HepG2 (cell line): ENCODE measurements around the gene FURIN. TPM values are rescaled to one million over a fixed set of nuclear protein-coding genes. Genes with fewer than 3 reads are reported as not detected.

ENCODE experiments used
- BHLHE40 ChIP-seq: IDR thresholded peaks from 2 replicates; pipeline ENCODE4 v1.6.1; 2011; ENCODE audit warnings: low read length, improper control_type of control experiment
- FOXC1 ChIP-seq: sonication (generic); formaldehyde crosslinking; IDR thresholded peaks from 2 replicates; pipeline ENCODE4 v1.8.0; 2022; ENCODE audit warnings: mild to moderate bottlenecking, missing genetic modification reagents, borderline replicate concordance
- HMG20A ChIP-seq: IDR thresholded peaks from 2 replicates; pipeline ENCODE4 v1.6.1; 2016; ENCODE audit warnings: borderline replicate concordance
- MIER2 ChIP-seq: IDR thresholded peaks from 2 replicates; pipeline ENCODE4 v1.6.1; 2016; ENCODE audit warnings: missing biosample characterization, missing genetic modification reagents
- STAG1 ChIP-seq: sonication (generic); formaldehyde crosslinking; IDR thresholded peaks from 2 replicates; pipeline ENCODE4 v1.4.0; 2020; ENCODE audit warnings: missing genetic modification reagents
- TBL1XR1 ChIP-seq: fragments of 150-350 bp; IDR thresholded peaks from 2 replicates; pipeline ENCODE4 v1.6.1; 2014; ENCODE audit warnings: borderline replicate concordance, low read length; ENCODE audit not compliant: partially characterized antibody
- ZMYM4 ChIP-seq: sonication (generic); formaldehyde crosslinking; IDR thresholded peaks from 2 replicates; pipeline ENCODE4 v1.8.1; 2023; ENCODE audit warnings: mild to moderate bottlenecking, missing genetic modification reagents
- ZNF17 ChIP-seq: sonication (generic); formaldehyde crosslinking; IDR thresholded peaks from 2 replicates; pipeline ENCODE4 v1.5.0; 2020; ENCODE audit warnings: mild to moderate bottlenecking, missing genetic modification reagents
- ZNF432 ChIP-seq: sonication (generic); formaldehyde crosslinking; IDR thresholded peaks from 2 replicates; pipeline ENCODE4 v1.5.0; 2020; ENCODE audit warnings: missing genetic modification reagents, mild to moderate bottlenecking, borderline replicate concordance
- ZNF562 ChIP-seq: sonication (generic); formaldehyde crosslinking; IDR thresholded peaks from 2 replicates; pipeline ENCODE4 v1.8.0; 2022; ENCODE audit warnings: missing genetic modification reagents, borderline replicate concordance
- ZNF878 ChIP-seq: sonication (generic); formaldehyde crosslinking; IDR thresholded peaks from 2 replicates; pipeline ENCODE4 v1.8.1; 2023; ENCODE audit warnings: mild to moderate bottlenecking, missing genetic modification reagents, moderate library complexity
- ZNF891 ChIP-seq: sonication (generic); formaldehyde crosslinking; IDR thresholded peaks from 2 replicates; pipeline ENCODE4 v1.5.0; 2020; ENCODE audit warnings: mild to moderate bottlenecking, missing genetic modification reagents
- ZSCAN25 ChIP-seq: sonication (generic); formaldehyde crosslinking; IDR thresholded peaks from 2 replicates; pipeline ENCODE4 v1.8.0; 2022; ENCODE audit warnings: mild to moderate bottlenecking, missing genetic modification reagents
- polyA plus RNA-seq, 8 experiments: library from polyadenylated mRNA; depleted of rRNA in 3 of 8; stranded (reverse) in 7 of 8; unstranded in 1 of 8; fragments of >200 nt; fragmentation: Illumina TruSeq in 4 of 8; extraction: Trizol in 4 of 8; gene quantifications; 2 replicates each; pipeline versions ENCODE4 v1.2.1 to v1.2.3, GENCODE V29; 2011 to 2016; ENCODE audit warnings: low read depth in 4 of 8, missing spikeins in 1 of 8, mixed read lengths in 1 of 8; ENCODE audit not compliant: insufficient read depth in 1 of 8
- total RNA-seq, 5 experiments: library from RNA; depleted of rRNA; stranded (reverse); fragments of >200 nt; fragmentation: Illumina TruSeq; extraction: Trizol; gene quantifications; 2 replicates each; pipeline ENCODE4 v1.2.3, GENCODE V29; 2016; ENCODE audit warnings: low read depth in 1 of 5
- TF ChIP-seq, protein P1 (sequence below): sonication (generic); formaldehyde crosslinking; IDR thresholded peaks from 2 replicates; pipeline ENCODE4 v1.5.1; 2020; ENCODE audit warnings: missing genetic modification reagents, mild to moderate bottlenecking, borderline replicate concordance
- TF ChIP-seq, protein P2 (sequence below): sonication (generic); formaldehyde crosslinking; IDR thresholded peaks from 2 replicates; pipeline ENCODE4 v1.4.0; 2020; ENCODE audit warnings: mild to moderate bottlenecking, missing genetic modification reagents
- TF ChIP-seq, protein P3 (sequence below): sonication (generic); formaldehyde crosslinking; IDR thresholded peaks from 2 replicates; pipeline ENCODE4 v1.5.0; 2020; ENCODE audit warnings: missing genetic modification reagents, mild to moderate bottlenecking, borderline replicate concordance
- TF ChIP-seq, protein P4 (sequence below): IDR thresholded peaks from 2 replicates; pipeline ENCODE4 v1.6.1; 2016
- TF ChIP-seq, protein P5 (sequence below): sonication (generic); formaldehyde crosslinking; IDR thresholded peaks from 2 replicates; pipeline ENCODE4 v1.8.1; 2022; ENCODE audit warnings: mild to moderate bottlenecking, missing genetic modification reagents
- TF ChIP-seq, protein P6 (sequence below): sonication (generic); formaldehyde crosslinking; IDR thresholded peaks from 2 replicates; pipeline ENCODE4 v1.5.0; 2020; ENCODE audit warnings: missing genetic modification reagents
- TF ChIP-seq, protein P7 (sequence below): sonication (generic); formaldehyde crosslinking; IDR thresholded peaks from 2 replicates; pipeline ENCODE4 v1.4.0; 2020; ENCODE audit warnings: missing genetic modification reagents

FURIN gene
- total and polyA plus RNA-seq, 2 of the 13 experiments (the other 11 are each of a cell fraction or from before 2014, with no cell fraction given), result 15.2 to 17.4 TPM

DNA sequence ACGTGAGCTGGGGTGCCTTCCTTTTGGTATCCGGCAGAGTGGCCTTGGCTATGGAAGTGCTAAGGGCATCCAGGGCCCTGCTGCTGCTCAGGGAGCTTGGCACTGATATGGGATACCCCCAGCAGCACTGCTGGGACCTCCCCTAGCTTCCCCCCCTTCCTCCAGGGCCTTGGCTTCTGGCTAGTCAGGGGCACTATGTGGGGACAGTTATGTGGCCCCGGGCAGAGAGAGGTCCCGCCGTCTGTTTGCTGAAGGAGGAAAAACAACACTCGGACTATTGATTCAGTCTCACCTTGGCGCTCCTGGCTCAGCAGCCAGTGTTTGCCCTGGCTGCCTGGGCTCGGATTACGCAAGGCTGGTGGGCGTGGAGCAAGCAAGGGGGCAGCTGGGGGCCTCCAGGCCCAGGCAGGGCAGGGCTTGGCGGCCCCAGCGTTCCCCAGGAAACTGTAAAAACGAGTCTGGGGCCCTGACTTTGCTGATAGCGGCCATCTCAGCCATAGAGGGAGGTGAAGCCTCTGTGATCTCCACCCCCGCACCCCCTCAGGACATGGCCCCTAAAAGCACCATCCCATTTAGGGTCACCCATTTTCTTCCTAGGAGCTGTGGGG is 5.7 kb downstream of the FURIN start (continued):
- TF ChIP-seq, protein P1, sequence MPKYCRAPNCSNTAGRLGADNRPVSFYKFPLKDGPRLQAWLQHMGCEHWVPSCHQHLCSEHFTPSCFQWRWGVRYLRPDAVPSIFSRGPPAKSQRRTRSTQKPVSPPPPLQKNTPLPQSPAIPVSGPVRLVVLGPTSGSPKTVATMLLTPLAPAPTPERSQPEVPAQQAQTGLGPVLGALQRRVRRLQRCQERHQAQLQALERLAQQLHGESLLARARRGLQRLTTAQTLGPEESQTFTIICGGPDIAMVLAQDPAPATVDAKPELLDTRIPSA (CRISPR knock-in tag), result no peak
- peak; percentile 98 for TF ChIP-seq TBL1XR1
- TF ChIP-seq MIER2 (CRISPR knock-in tag), result peak; percentile 79; the same call in 1 of the 2 replicates
- TF ChIP-seq, protein P2, sequence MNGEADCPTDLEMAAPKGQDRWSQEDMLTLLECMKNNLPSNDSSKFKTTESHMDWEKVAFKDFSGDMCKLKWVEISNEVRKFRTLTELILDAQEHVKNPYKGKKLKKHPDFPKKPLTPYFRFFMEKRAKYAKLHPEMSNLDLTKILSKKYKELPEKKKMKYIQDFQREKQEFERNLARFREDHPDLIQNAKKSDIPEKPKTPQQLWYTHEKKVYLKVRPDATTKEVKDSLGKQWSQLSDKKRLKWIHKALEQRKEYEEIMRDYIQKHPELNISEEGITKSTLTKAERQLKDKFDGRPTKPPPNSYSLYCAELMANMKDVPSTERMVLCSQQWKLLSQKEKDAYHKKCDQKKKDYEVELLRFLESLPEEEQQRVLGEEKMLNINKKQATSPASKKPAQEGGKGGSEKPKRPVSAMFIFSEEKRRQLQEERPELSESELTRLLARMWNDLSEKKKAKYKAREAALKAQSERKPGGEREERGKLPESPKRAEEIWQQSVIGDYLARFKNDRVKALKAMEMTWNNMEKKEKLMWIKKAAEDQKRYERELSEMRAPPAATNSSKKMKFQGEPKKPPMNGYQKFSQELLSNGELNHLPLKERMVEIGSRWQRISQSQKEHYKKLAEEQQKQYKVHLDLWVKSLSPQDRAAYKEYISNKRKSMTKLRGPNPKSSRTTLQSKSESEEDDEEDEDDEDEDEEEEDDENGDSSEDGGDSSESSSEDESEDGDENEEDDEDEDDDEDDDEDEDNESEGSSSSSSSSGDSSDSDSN (CRISPR knock-in tag), result peak; percentile 96
- peak; percentile 82; the same call in 1 of the 2 replicates for TF ChIP-seq FOXC1
- TF ChIP-seq, protein P3, sequence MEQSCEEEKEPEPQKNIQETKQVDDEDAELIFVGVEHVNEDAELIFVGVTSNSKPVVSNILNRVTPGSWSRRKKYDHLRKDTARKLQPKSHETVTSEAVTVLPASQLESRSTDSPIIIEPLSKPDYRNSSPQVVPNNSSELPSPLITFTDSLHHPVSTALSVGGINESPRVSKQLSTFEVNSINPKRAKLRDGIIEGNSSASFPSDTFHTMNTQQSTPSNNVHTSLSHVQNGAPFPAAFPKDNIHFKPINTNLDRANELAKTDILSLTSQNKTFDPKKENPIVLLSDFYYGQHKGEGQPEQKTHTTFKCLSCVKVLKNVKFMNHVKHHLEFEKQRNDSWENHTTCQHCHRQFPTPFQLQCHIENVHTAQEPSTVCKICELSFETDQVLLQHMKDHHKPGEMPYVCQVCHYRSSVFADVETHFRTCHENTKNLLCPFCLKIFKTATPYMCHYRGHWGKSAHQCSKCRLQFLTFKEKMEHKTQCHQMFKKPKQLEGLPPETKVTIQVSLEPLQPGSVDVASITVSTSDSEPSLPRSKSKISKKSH (CRISPR knock-in tag), result no peak; the same call in 1 of the 2 replicates
- TF ChIP-seq, protein P4, sequence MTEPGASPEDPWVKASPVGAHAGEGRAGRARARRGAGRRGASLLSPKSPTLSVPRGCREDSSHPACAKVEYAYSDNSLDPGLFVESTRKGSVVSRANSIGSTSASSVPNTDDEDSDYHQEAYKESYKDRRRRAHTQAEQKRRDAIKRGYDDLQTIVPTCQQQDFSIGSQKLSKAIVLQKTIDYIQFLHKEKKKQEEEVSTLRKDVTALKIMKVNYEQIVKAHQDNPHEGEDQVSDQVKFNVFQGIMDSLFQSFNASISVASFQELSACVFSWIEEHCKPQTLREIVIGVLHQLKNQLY (CRISPR knock-in tag), result peak; percentile 91; the same call in 1 of the 2 replicates
- TF ChIP-seq ZNF432 (CRISPR knock-in tag), result no peak
- peak; percentile 82 for TF ChIP-seq ZSCAN25 (CRISPR knock-in tag)
- TF ChIP-seq STAG1 (CRISPR knock-in tag), result no peak
- TF ChIP-seq, protein P5, sequence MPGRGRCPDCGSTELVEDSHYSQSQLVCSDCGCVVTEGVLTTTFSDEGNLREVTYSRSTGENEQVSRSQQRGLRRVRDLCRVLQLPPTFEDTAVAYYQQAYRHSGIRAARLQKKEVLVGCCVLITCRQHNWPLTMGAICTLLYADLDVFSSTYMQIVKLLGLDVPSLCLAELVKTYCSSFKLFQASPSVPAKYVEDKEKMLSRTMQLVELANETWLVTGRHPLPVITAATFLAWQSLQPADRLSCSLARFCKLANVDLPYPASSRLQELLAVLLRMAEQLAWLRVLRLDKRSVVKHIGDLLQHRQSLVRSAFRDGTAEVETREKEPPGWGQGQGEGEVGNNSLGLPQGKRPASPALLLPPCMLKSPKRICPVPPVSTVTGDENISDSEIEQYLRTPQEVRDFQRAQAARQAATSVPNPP (CRISPR knock-in tag), result peak; percentile 71; the same call in 1 of the 2 replicates
- no peak for TF ChIP-seq ZNF17 (CRISPR knock-in tag)
- TF ChIP-seq, protein P6, sequence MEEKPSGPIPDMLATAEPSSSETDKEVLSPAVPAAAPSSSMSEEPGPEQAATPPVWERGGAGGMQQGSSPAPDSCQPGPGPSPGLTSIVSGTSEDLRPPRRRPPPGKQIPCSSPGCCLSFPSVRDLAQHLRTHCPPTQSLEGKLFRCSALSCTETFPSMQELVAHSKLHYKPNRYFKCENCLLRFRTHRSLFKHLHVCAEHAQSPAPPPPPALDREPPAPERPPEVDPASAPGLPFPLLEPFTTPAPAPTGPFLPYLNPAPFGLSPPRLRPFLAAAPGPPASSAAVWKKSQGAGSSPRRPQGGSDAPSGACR (CRISPR knock-in tag), result peak; percentile 89; the same call in 1 of the 2 replicates
- TF ChIP-seq ZNF878 (CRISPR knock-in tag), result 0 out of 2 replicates have a peak, but pooled peaks have one; percentile 92
- TF ChIP-seq ZNF562 (CRISPR knock-in tag), result no peak
- peak; percentile 99 for TF ChIP-seq HMG20A (CRISPR knock-in tag)
- TF ChIP-seq, protein P7, sequence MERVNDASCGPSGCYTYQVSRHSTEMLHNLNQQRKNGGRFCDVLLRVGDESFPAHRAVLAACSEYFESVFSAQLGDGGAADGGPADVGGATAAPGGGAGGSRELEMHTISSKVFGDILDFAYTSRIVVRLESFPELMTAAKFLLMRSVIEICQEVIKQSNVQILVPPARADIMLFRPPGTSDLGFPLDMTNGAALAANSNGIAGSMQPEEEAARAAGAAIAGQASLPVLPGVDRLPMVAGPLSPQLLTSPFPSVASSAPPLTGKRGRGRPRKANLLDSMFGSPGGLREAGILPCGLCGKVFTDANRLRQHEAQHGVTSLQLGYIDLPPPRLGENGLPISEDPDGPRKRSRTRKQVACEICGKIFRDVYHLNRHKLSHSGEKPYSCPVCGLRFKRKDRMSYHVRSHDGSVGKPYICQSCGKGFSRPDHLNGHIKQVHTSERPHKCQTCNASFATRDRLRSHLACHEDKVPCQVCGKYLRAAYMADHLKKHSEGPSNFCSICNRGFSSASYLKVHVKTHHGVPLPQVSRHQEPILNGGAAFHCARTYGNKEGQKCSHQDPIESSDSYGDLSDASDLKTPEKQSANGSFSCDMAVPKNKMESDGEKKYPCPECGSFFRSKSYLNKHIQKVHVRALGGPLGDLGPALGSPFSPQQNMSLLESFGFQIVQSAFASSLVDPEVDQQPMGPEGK (CRISPR knock-in tag), result peak; percentile 100
- TF ChIP-seq BHLHE40, result peak; percentile 71
- peak; percentile 92 for TF ChIP-seq ZMYM4 (CRISPR knock-in tag)
- peak; percentile 93; the same call in 1 of the 2 replicates for TF ChIP-seq ZNF891
